Prostate gland (tissue), 2 donors: ENCODE results near the gene TUBB3. TPM values are rescaled to one million over a fixed set of nuclear protein-coding genes. Genes with fewer than 3 reads are reported as not detected.
"Not testable (repeated sequence)": the region's sequence is repeated elsewhere in the genome, so short reads cannot be mapped to it uniquely, and the experiment has no call there.

Experiments
- DNase-seq: peaks from one replicate; pipeline ENCODE4 v3.0.0-alpha.2; 2019; ENCODE audit warnings: low spot score
- H3K27ac ChIP-seq, 2 donors: fragments of 200-600 bp; sonication (generic); 2 replicates each; pipeline ENCODE4 v1.5.1; 2017 to 2019
- H3K27me3 ChIP-seq: fragments of 200-600 bp; sonication (generic); replicated peaks from 2 replicates; pipeline ENCODE4 v1.5.1; 2019; ENCODE audit not compliant: insufficient read depth
- H3K36me3 ChIP-seq, 2 donors: fragments of 200-600 bp; sonication (generic); 1 replicate in 1 of 2; 2 replicates in 1 of 2; pipeline versions ENCODE4 v1.5.1 to v1.8.1; 2017 to 2019
- H3K4me1 ChIP-seq: fragments of 200-600 bp; sonication (generic); replicated peaks from 2 replicates; pipeline ENCODE4 v1.5.1; 2019
- H3K4me3 ChIP-seq, 2 donors: fragments of 200-600 bp; sonication (generic); 2 replicates each; pipeline ENCODE4 v1.5.1; 2017 to 2019
- H3K9me3 ChIP-seq: fragments of 200-600 bp; sonication (generic); 2 replicates; pipeline ENCODE4 v1.5.1; 2017
- CTCF ChIP-seq, 4 experiments: fragments of 200-600 bp in 2 of 4; fragments of 450-650 bp in 2 of 4; sonication (generic) in 2 of 4; IDR thresholded peaks; 1 replicate in 3 of 4; 2 replicates in 1 of 4; pipeline ENCODE4 v1.5.1; 2016 to 2019; ENCODE audit warnings: antibody characterized with exemption in 4 of 4, mild to moderate bottlenecking in 2 of 4, moderate library complexity in 2 of 4
- POLR2A ChIP-seq: fragments of 450-650 bp; IDR thresholded peaks from one replicate; pipeline ENCODE4 v1.6.1; 2016; ENCODE audit warnings: antibody characterized with exemption, mild to moderate bottlenecking
- POLR2AphosphoS5 ChIP-seq: sonication (generic); formaldehyde crosslinking; IDR thresholded peaks from one replicate; pipeline ENCODE4 v1.6.1; 2017; ENCODE audit warnings: antibody characterized with exemption
- WGBS: methylation state at CpG from one replicate; pipeline ENCODE4 v1.1.5; 2018; 5-methylcytosine and 5-hydroxymethylcytosine counted together
- intact Hi-C: fragments of 100-400 bp; cut with DNase I; formaldehyde crosslinking; loops from one replicate; pipeline ENCODE4 v1.14.2; 2022
- total RNA-seq, 2 donors: library from RNA; depleted of rRNA; stranded (reverse); fragments of >200 nt; gene quantifications; one replicate each; pipeline ENCODE4 v1.1.0, GENCODE V29; 2016

TUBB3 gene
- 10 to 100 TPM in 1 of 2 donors, under 1 TPM in 1; 0.82 to 20.7 TPM for total RNA-seq

GRCh38 chr16:89922884-89923639 is at the start of gene TUBB3:
Gene TUBB3 (plus strand): TSS chr16:89923342. CDS start chr16:89923402, 60 bp downstream.
- no peaks in the 10 kb centered on the region for H3K36me3 ChIP-seq
- intact Hi-C loops: no loop called here
- no peaks in the 10 kb centered on the region for H3K27me3 ChIP-seq
- H3K9me3 ChIP-seq: no peaks in the 10 kb centered on the region
- H3K4me1 ChIP-seq: peaks cover 8% of the 10 kb centered on the region
- DNase-seq: peak; percentile 56
- WGBS: under 1% methylated on average over 64 of the region's 88 CpGs
- peak within 1 kb of the TSS; percentile 40 to 56 for H3K4me3 ChIP-seq
- H3K27ac ChIP-seq: peak within 1 kb of the TSS; percentile 39 to 61
- TF ChIP-seq POLR2A (peak; percentile 85), POLR2AphosphoS5 (no peak), CTCF (IDR thresholded peaks at IDR 0.05) (no peak)

- Histone ChIP-seq H3K4me1 (peaks cover 5% of the 10 kb centered on the region), H3K27me3 (no peaks in the 10 kb centered on the region), H3K4me3 (peak overlapping the region; percentile 65 to 88), H3K27ac (peak overlapping the region; percentile 97 to 100), H3K9me3 (no peaks in the 10 kb centered on the region), H3K36me3 (no peaks in the 10 kb centered on the region)
- WGBS: 3% methylated on average over 58 of the region's 61 CpGs
- TF ChIP-seq POLR2A: no peak
- TF ChIP-seq POLR2AphosphoS5: peak; percentile 57
- TF ChIP-seq CTCF (IDR thresholded peaks at IDR 0.05): no peak
- intact Hi-C loops: loop anchor here (5.0 kb wide), 2 partner anchors 152 to 172 kb away; partner anchors contain the start of genes SPATA2L, VPS9D1 and ZNF276
- DNase-seq: peak; percentile 96
These were observed 49.0 kb upstream of the TUBB3 start for GRCh38 chr16:89873972-89874689.

GRCh38 chr16:89879123-89879522 is 44.0 kb upstream of the TUBB3 start:
- WGBS: 90% methylated on average over 24 of the region's 28 CpGs
- H3K27ac ChIP-seq, intact Hi-C loops, H3K4me1 ChIP-seq, DNase-seq, H3K9me3 ChIP-seq, H3K27me3 ChIP-seq, H3K4me3 ChIP-seq: not testable (repeated sequence)
- H3K36me3 ChIP-seq: peaks cover 9 to 13% of the 10 kb centered on the region in 2 donors

- intact Hi-C loops: no loop called here
- Histone ChIP-seq H3K9me3 (no peaks in the 10 kb centered on the region), H3K4me1 (no peaks in the 10 kb centered on the region), H3K4me3 (no peak overlapping the region), H3K27me3 (no peaks in the 10 kb centered on the region), H3K27ac (no peak overlapping the region), H3K36me3 (peaks cover 10 to 17% of the 10 kb centered on the region in 2 donors)
- 57% methylated on average over 18 of the region's 18 CpGs for WGBS
- DNase-seq: no peak
- TF ChIP-seq POLR2A (no peak), POLR2AphosphoS5 (no peak), CTCF (IDR thresholded peaks at IDR 0.05) (no peak)
These were observed 42.4 kb upstream of the TUBB3 start for GRCh38 chr16:89880477-89881367.

GRCh38 chr16:89881368-89881730 is 41.8 kb upstream of the TUBB3 start:
- TF ChIP-seq POLR2AphosphoS5 (no peak), POLR2A (no peak), CTCF (IDR thresholded peaks at IDR 0.05) (no peak)
- Histone ChIP-seq H3K4me1 (no peaks in the 10 kb centered on the region), H3K9me3 (no peaks in the 10 kb centered on the region), H3K36me3 (peaks cover 10 to 20% of the 10 kb centered on the region in 2 donors), H3K27ac (no peak overlapping the region), H3K27me3 (no peaks in the 10 kb centered on the region), H3K4me3 (no peak overlapping the region)
- WGBS: 63% methylated on average over 6 of the region's 6 CpGs
- DNase-seq: no peak
- intact Hi-C loops: no loop called here
